ENCODE results near the gene FGFRL1. TPM values are rescaled to one million over a fixed set of nuclear protein-coding genes. Genes with fewer than 3 reads are reported as not detected.

FGFRL1 gene
- total RNA-seq, 1 experiment from 2014 or later: 26.1 TPM

- no peak for TF ChIP-seq CTCF (conservative IDR thresholded peaks at IDR 0.05)
- Histone ChIP-seq H3K56ac (ENCODE audit: insufficient read length, low read depth, low read length) (no peak overlapping the region), H3T11ph (ENCODE audit: low read length) (no peak overlapping the region), H3K27ac (ENCODE audit: insufficient read length, low read depth, low read length) (no peak overlapping the region), H2AK5ac (ENCODE audit: insufficient read length, low read length) (no peak overlapping the region), H3K79me2 (ENCODE audit: insufficient read depth, low read length) (no peaks in the 10 kb centered on the region), H2BK120ac (ENCODE audit: low read depth, low read length, poor library complexity, severe bottlenecking) (no peak overlapping the region), H3K9ac (ENCODE audit: extremely low read depth, insufficient read length, low read length) (no peak overlapping the region), H3K27me3 (ENCODE audit: insufficient read depth, low read length) (peaks cover 41% of the 10 kb centered on the region; the same call in 1 of the 2 replicates), H3K9me3 (ENCODE audit: control insufficient read depth, low read depth, low read length) (no peaks in the 10 kb centered on the region), H3K18ac (ENCODE audit: insufficient read length, low read depth, low read length) (no peak overlapping the region), H2BK5ac (ENCODE audit: insufficient read length, low read length) (no peak overlapping the region), H2BK12ac (ENCODE audit: insufficient read length, low read depth, low read length) (no peak overlapping the region), H4K8ac (replicated peaks; ENCODE audit: insufficient read length, low read depth, low read length) (no peak overlapping the region), H4K5ac (ENCODE audit: insufficient read length, low read depth, low read length) (no peak overlapping the region), H2BK15ac (ENCODE audit: low read depth, low read length) (no peak overlapping the region), H3K23ac (ENCODE audit: insufficient read length, low read depth, low read length) (no peak overlapping the region), H3K4me1 (ENCODE audit: insufficient read depth, low read length) (no peaks in the 10 kb centered on the region), H3K4me2 (ENCODE audit: insufficient read depth, insufficient read length, low read length) (no peak overlapping the region), H3K14ac (ENCODE audit: insufficient read depth, low read length) (no peak overlapping the region), H4K91ac (ENCODE audit: insufficient read length, low read depth, low read length) (no peak overlapping the region), H2AFZ (ENCODE audit: low read length) (no peak overlapping the region), H3K4ac (ENCODE audit: low read depth, low read length) (no peak overlapping the region), H3K23me2 (ENCODE audit: insufficient read length, low read depth, low read length, poor library complexity, severe bottlenecking) (peaks cover 11% of the 10 kb centered on the region), H3K79me1 (ENCODE audit: insufficient read depth, low read depth, low read length, poor library complexity, severe bottlenecking) (no peaks in the 10 kb centered on the region), H2BK20ac (ENCODE audit: low read depth, low read length, poor library complexity, severe bottlenecking) (no peak overlapping the region), H4K20me1 (ENCODE audit: control insufficient read depth, insufficient read depth, insufficient read length) (no peaks in the 10 kb centered on the region)
- no peak overlapping the region for H3K27ac Mint-ChIP-seq
- no peaks in the 10 kb centered on the region for H3K36me3 Mint-ChIP-seq (ENCODE audit: insufficient read depth in 1 of 3, low read depth in 3 of 3)
- peaks cover 2 to 4% of the 10 kb centered on the region in 2 experiments; a peak in 2 of 4 replicates for H3K4me1 Mint-ChIP-seq
- H3K4me3 Mint-ChIP-seq: no peak overlapping the region
- peaks cover 0 to 2% of the 10 kb centered on the region in 2 experiments; a peak in 1 of 5 replicates for H3K9me3 Mint-ChIP-seq
- no CpG with 5 or more reads among the region's 18 CpGs for WGBS (ENCODE audit: extremely low coverage, insufficient read length, low lambda C conversion rate)
- DNase-seq: no peak
- H3K27me3 Mint-ChIP-seq (ENCODE audit: low read depth): peaks cover 85% of the 10 kb centered on the region
Observed at GRCh38 chr4:999882-1000425, 11.5 kb upstream of the FGFRL1 start.

All from H9 (cell line).